Fibroblast of the aortic adventitia (primary cell): ENCODE measurements around the gene WFIKKN1. TPM values are rescaled to one million over a fixed set of nuclear protein-coding genes. Genes with fewer than 3 reads are reported as not detected.
A peak's percentile ranks its signal among the peaks of the same experiment; 100 is the strongest.

Source experiments
- DNase-seq: peaks from one replicate; pipeline ENCODE4 v3.0.0-alpha.2; 2010; ENCODE audit warnings: low read depth
- H3K4me3 ChIP-seq: 2 replicates; pipeline ENCODE4 v1.5.1; 2011; ENCODE audit warnings: low read depth, mild to moderate bottlenecking, control low read depth, low read length, moderate library complexity
- CTCF ChIP-seq: IDR thresholded peaks from 2 replicates; pipeline ENCODE4 v1.5.1; 2011; ENCODE audit warnings: mild to moderate bottlenecking, low read length, control low read depth, inconsistent platforms; ENCODE audit not compliant: insufficient read depth
- total RNA-seq: library from RNA; depleted of rRNA; stranded (reverse); fragments of >200 nt; gene quantifications from 2 replicates; pipeline ENCODE4 v1.2.3, GENCODE V29; 2012; ENCODE audit warnings: low replicate concordance

WFIKKN1 gene
- total RNA-seq, 1 donor = 0.18 TPM

GRCh38 chr16:590815-591200 is 40.0 kb upstream of the WFIKKN1 start:
- DNase-seq = no peak

GRCh38 chr16:591231-591630 is 39.6 kb upstream of the WFIKKN1 start:
- TF ChIP-seq CTCF = no peak
- H3K4me3 ChIP-seq = peak overlapping the region; percentile 91
- no peak for DNase-seq

More at GRCh38 chr16:590815-591200, 40.0 kb upstream of the WFIKKN1 start:
- no peak for TF ChIP-seq CTCF
- H3K4me3 ChIP-seq = peak overlapping the region; percentile 91

- H3K4me3 ChIP-seq = no peak overlapping the region
- TF ChIP-seq CTCF = no peak
- no peak for DNase-seq
Observed at GRCh38 chr16:591892-592517, 38.8 kb upstream of the WFIKKN1 start.

- DNase-seq = peak; percentile 30
- no peak for TF ChIP-seq CTCF
- H3K4me3 ChIP-seq = no peak overlapping the region
Observed at GRCh38 chr16:592518-593306, 38.1 kb upstream of the WFIKKN1 start.

- DNase-seq = no peak
- no peak overlapping the region for H3K4me3 ChIP-seq
- TF ChIP-seq CTCF = no peak
Observed at GRCh38 chr16:593406-593805, 37.4 kb upstream of the WFIKKN1 start.

- no peak for DNase-seq
- H3K4me3 ChIP-seq = no peak overlapping the region
- TF ChIP-seq CTCF = no peak
Observed at GRCh38 chr16:593807-594206, 37.0 kb upstream of the WFIKKN1 start.
